A549 (cell line): ENCODE results near the gene IFIT1B.

Source experiments
- CHD4 ChIP-seq: fragments of 200-600 bp; sonication (generic); IDR thresholded peaks from 2 replicates; pipeline ENCODE4 v1.6.1; 2016; ENCODE audit warnings: antibody characterized with exemption, mild to moderate bottlenecking, borderline replicate concordance
- EP300 ChIP-seq, 2 experiments: fragments of >200 bp; sonication (Bioruptor Twin); formaldehyde crosslinking; IDR thresholded peaks; 2 replicates in 1 of 2; 3 replicates in 1 of 2; pipeline ENCODE4 v1.6.1; 2016 to 2017
- JUN ChIP-seq, 2 experiments: fragments of >200 bp; sonication (Bioruptor Twin); formaldehyde crosslinking; IDR thresholded peaks; 2 replicates in 1 of 2; 3 replicates in 1 of 2; pipeline ENCODE4 v1.6.1; 2016 to 2017
- MAFK ChIP-seq: fragments of 450-650 bp; IDR thresholded peaks from 2 replicates; pipeline ENCODE4 v1.6.1; 2014; ENCODE audit not compliant: partially characterized antibody
- ZC3H11A ChIP-seq: fragments of 450-650 bp; IDR thresholded peaks from 2 replicates; pipeline ENCODE4 v1.6.1; 2014; ENCODE audit warnings: antibody characterized with exemption, mild to moderate bottlenecking
- TF ChIP-seq, protein P1 (sequence below): fragments of 200-600 bp; sonication (generic); IDR thresholded peaks from 2 replicates; pipeline ENCODE4 v1.6.1; 2016; ENCODE audit warnings: antibody characterized with exemption, mild to moderate bottlenecking, moderate library complexity
- TF ChIP-seq, protein P2 (sequence below): fragments of >200 bp; sonication (Bioruptor Twin); formaldehyde crosslinking; IDR thresholded peaks from 3 replicates; pipeline ENCODE4 v1.5.1; 2016

DNA sequence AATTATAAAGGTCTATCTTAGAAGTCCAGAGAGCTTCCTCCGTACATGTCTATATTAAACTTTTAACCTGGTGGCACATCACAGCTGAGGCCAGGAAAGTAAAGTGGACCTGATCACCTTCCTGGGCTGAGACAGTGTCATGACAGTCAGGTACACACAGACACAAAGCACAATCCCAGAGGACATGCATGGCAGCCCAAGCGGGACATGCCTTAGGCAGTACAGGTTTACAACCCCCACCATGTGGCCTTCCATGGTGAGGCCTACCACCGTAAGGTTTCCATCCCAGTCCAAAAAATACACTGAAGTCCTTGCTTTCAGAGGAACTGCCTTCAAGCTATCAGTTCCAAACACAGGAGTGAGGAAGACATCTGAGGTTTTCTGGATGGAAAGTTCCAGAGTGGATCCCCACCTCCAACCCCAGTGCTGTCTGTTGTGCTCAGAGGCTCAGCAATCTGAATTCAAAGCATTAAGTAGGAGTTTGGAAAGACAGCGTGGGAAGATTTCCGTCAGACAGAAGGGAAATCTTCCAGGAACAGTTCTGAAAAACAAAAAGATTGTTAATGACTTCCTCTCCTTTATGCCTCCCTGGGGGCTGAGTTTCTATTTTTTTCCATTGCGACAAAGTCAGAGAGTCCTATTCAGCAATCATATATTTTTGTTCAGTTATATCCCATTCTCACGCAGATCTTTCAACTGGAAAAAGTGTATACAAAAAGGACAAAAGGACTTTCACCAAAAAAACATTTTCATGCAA lies 30.0 kb upstream of the IFIT1B start:
- TF ChIP-seq, protein P1, sequence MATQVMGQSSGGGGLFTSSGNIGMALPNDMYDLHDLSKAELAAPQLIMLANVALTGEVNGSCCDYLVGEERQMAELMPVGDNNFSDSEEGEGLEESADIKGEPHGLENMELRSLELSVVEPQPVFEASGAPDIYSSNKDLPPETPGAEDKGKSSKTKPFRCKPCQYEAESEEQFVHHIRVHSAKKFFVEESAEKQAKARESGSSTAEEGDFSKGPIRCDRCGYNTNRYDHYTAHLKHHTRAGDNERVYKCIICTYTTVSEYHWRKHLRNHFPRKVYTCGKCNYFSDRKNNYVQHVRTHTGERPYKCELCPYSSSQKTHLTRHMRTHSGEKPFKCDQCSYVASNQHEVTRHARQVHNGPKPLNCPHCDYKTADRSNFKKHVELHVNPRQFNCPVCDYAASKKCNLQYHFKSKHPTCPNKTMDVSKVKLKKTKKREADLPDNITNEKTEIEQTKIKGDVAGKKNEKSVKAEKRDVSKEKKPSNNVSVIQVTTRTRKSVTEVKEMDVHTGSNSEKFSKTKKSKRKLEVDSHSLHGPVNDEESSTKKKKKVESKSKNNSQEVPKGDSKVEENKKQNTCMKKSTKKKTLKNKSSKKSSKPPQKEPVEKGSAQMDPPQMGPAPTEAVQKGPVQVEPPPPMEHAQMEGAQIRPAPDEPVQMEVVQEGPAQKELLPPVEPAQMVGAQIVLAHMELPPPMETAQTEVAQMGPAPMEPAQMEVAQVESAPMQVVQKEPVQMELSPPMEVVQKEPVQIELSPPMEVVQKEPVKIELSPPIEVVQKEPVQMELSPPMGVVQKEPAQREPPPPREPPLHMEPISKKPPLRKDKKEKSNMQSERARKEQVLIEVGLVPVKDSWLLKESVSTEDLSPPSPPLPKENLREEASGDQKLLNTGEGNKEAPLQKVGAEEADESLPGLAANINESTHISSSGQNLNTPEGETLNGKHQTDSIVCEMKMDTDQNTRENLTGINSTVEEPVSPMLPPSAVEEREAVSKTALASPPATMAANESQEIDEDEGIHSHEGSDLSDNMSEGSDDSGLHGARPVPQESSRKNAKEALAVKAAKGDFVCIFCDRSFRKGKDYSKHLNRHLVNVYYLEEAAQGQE = no peak
- TF ChIP-seq, protein P2, sequence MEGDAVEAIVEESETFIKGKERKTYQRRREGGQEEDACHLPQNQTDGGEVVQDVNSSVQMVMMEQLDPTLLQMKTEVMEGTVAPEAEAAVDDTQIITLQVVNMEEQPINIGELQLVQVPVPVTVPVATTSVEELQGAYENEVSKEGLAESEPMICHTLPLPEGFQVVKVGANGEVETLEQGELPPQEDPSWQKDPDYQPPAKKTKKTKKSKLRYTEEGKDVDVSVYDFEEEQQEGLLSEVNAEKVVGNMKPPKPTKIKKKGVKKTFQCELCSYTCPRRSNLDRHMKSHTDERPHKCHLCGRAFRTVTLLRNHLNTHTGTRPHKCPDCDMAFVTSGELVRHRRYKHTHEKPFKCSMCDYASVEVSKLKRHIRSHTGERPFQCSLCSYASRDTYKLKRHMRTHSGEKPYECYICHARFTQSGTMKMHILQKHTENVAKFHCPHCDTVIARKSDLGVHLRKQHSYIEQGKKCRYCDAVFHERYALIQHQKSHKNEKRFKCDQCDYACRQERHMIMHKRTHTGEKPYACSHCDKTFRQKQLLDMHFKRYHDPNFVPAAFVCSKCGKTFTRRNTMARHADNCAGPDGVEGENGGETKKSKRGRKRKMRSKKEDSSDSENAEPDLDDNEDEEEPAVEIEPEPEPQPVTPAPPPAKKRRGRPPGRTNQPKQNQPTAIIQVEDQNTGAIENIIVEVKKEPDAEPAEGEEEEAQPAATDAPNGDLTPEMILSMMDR = no peak
- TF ChIP-seq MAFK = no peak
- TF ChIP-seq JUN (IDR thresholded peaks at IDR 0.05) = no peak
- TF ChIP-seq CHD4 = no peak
- TF ChIP-seq ZC3H11A = no peak
- no peak for TF ChIP-seq EP300 (IDR thresholded peaks at IDR 0.05)
